ENCODE results near the gene LRRC36. TPM values are rescaled to one million over a fixed set of nuclear protein-coding genes. Genes with fewer than 3 reads are reported as not detected.
A peak's percentile ranks its signal among the peaks of the same experiment; 100 is the strongest.

Gene LRRC36
- total and polyA plus RNA-seq, 2 of the 8 experiments (the other 6 are each of a cell fraction or from before 2014, with no cell fraction given), result 0.15 TPM; not detected in 1

- TF ChIP-seq NRF1 (IDR thresholded peaks at IDR 0.05; ENCODE audit: low read depth, low read length), result no peak
- peak in 1 of 2 experiments; percentile 41; a peak in 1 of 3 replicates for TF ChIP-seq EP300 (IDR thresholded peaks at IDR 0.05; ENCODE audit: borderline replicate concordance in 1 of 2, low read depth in 2 of 2, low read length in 2 of 2)
- peak; percentile 31; the same call in 1 of the 2 replicates for TF ChIP-seq USF2 (IDR thresholded peaks at IDR 0.05; ENCODE audit: low read length)
- peak; percentile 56; the same call in 1 of the 2 replicates for TF ChIP-seq PHF8 (conservative IDR thresholded peaks at IDR 0.05; ENCODE audit: low read depth, low read length)
- peak; percentile 48 to 73 for TF ChIP-seq RAD21 (IDR thresholded peaks at IDR 0.05 in 1 of 2, conservative IDR thresholded peaks at IDR 0.05 in 1 of 2; ENCODE audit: low read depth in 2 of 2, low read length in 2 of 2)
- TF ChIP-seq ASH2L (IDR thresholded peaks at IDR 0.05; ENCODE audit: low read length), result no peak
- TF ChIP-seq TAF7 (optimal IDR thresholded peaks at IDR 0.05; ENCODE audit: borderline replicate concordance, low read depth, low read length), result peak; percentile 85
- 0 out of 2 replicates have a peak, but pooled peaks have one; percentile 7 for TF ChIP-seq SRF (IDR thresholded peaks at IDR 0.05; ENCODE audit: low read depth, low read length)
- TF ChIP-seq EGR1 (IDR thresholded peaks at IDR 0.05; ENCODE audit: borderline replicate concordance, low read depth, low read length), result peak; percentile 49; the same call in 1 of the 2 replicates
- TF ChIP-seq SAP30 (IDR thresholded peaks at IDR 0.05; ENCODE audit: insufficient read depth, insufficient replicate concordance, low read length), result no peak
- TF ChIP-seq YY1 (IDR thresholded peaks at IDR 0.05; ENCODE audit: low read depth, low read length), result peak; percentile 49; the same call in 1 of the 2 replicates
- peak; percentile 43 for TF ChIP-seq KDM4A (IDR thresholded peaks at IDR 0.05; ENCODE audit: low read depth, low read length, severe bottlenecking)
- peak; percentile 93 for TF ChIP-seq E2F6 (IDR thresholded peaks at IDR 0.05)
- TF ChIP-seq RXRA (IDR thresholded peaks at IDR 0.05; ENCODE audit: insufficient read depth, low read depth, low read length), result no peak
- TF ChIP-seq CBX5 (IDR thresholded peaks at IDR 0.05; ENCODE audit: low read depth, low read length), result no peak
Measured at GRCh38 chr16:67279296-67280089, 47.1 kb upstream of the LRRC36 start, which contains the start of gene PLEKHG4 (continued).
